ENCODE measurements around the gene SLC9A4.

The SLC9A4 gene

GRCh38 chr2:102453501-102453900 lies 19.5 kb upstream of the SLC9A4 start:
- Histone ChIP-seq H3K4me3 (ENCODE audit: low read depth, low read length) (no peak overlapping the region), H3K27me3 (replicated peaks) (no peaks in the 10 kb centered on the region)

DNA sequence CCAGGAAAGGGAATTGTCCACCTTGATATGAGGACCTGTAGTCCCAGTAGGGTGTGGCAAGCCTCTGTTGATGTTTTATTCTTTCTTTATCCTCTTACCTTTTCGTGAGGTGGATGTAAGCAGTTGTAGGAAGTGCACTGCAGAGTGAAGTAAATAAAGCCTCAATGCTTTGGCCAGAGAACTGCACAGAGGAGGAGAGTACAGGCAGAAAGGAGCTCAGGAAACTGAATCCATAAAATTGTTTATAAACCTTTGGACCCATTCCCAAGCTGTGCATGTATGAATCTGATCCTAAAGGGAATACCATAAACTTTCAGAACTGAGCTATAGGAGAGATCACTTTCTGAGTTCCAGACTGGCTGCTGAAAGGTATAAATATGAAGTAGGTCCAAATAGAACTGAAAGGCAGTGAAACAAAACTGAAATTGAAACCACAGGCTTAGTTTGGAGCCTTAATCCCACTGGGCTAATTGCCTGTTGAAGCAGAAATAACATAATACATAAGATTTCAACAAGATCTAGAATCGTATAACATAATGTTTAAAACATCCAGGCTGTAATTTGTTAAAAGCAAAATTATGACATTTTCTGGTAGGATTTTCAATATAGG lies 17.9 kb upstream of the SLC9A4 start:
- no peaks in the 10 kb centered on the region for H3K36me3 ChIP-seq (replicated peaks)
- in situ Hi-C loops (cut with HindIII; ENCODE audit: low pct_ligation_motif_present, low sequenced_read_pairs) = no loop called here
- no peak overlapping the region for H3K4me3 ChIP-seq (ENCODE audit: low read depth, low read length)
- TF ChIP-seq, protein P1, sequence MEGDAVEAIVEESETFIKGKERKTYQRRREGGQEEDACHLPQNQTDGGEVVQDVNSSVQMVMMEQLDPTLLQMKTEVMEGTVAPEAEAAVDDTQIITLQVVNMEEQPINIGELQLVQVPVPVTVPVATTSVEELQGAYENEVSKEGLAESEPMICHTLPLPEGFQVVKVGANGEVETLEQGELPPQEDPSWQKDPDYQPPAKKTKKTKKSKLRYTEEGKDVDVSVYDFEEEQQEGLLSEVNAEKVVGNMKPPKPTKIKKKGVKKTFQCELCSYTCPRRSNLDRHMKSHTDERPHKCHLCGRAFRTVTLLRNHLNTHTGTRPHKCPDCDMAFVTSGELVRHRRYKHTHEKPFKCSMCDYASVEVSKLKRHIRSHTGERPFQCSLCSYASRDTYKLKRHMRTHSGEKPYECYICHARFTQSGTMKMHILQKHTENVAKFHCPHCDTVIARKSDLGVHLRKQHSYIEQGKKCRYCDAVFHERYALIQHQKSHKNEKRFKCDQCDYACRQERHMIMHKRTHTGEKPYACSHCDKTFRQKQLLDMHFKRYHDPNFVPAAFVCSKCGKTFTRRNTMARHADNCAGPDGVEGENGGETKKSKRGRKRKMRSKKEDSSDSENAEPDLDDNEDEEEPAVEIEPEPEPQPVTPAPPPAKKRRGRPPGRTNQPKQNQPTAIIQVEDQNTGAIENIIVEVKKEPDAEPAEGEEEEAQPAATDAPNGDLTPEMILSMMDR (IDR thresholded peaks at IDR 0.05; ENCODE audit: low read depth, low read length, missing control alignments) = no peak
- no peak overlapping the region for H3K27ac ChIP-seq
- no peak for DNase-seq
- H3K27me3 ChIP-seq (replicated peaks) = no peaks in the 10 kb centered on the region

More at GRCh38 chr2:102453501-102453900, 19.5 kb upstream of the SLC9A4 start:
- TF ChIP-seq, protein P1 (IDR thresholded peaks at IDR 0.05; ENCODE audit: low read depth, low read length, missing control alignments) = no peak
- no peak overlapping the region for H3K27ac ChIP-seq
- no peak for DNase-seq
- H3K36me3 ChIP-seq (replicated peaks) = no peaks in the 10 kb centered on the region
- in situ Hi-C loops (cut with HindIII; ENCODE audit: low pct_ligation_motif_present, low sequenced_read_pairs) = no loop called here

DNA sequence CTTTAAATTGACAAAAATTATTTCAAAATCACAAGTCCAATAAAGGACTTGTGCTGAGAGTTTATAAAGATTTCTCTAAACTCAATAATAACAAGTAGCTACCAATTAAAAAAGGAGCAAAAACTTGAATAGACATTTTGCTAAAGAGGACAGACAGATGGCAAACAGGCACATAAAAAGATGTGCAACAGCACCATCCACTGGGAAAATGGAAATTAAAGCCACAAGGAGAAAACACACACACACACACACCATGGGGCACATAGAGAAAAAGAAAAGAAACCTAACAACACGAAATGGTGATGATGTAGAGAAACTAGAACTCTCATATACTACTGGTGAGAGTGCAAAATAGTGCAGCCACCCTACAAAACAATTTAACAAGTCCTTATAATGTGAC lies 12.6 kb upstream of the SLC9A4 start:
- in situ Hi-C loops (cut with HindIII; ENCODE audit: low pct_ligation_motif_present, low sequenced_read_pairs) = no loop called here
- TF ChIP-seq, protein P1 (IDR thresholded peaks at IDR 0.05; ENCODE audit: low read depth, low read length, missing control alignments) = no peak
- H3K27ac ChIP-seq = no peak overlapping the region
- H3K4me3 ChIP-seq (ENCODE audit: low read depth, low read length) = no peak overlapping the region
- peaks cover 3% of the 10 kb centered on the region for H3K27me3 ChIP-seq (replicated peaks)
- DNase-seq = no peak
- H3K36me3 ChIP-seq (replicated peaks) = no peaks in the 10 kb centered on the region

DNA sequence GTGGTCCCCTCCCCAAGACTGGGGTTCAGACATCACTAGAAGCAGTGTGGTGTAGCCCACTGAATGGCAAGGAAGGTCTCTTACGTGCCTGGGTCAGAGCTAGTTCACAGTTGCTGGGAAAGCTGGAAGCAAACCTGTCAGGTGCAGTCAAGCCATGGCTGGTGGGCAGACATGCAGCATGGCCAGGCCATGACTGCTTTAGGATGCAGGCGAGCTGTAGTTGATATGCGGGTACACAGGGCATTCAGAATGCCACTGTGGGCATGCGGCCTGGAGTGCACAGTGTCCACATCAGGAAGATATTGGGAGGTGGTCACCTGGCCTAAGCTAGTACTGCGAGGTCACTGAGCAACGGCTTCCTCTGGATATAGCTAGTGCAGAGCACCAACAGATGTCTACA lies 11.8 kb upstream of the SLC9A4 start:
- no peak overlapping the region for H3K27ac ChIP-seq
- peaks cover 3% of the 10 kb centered on the region for H3K27me3 ChIP-seq (replicated peaks)
- no peak overlapping the region for H3K4me3 ChIP-seq (ENCODE audit: low read depth, low read length)
- in situ Hi-C loops (cut with HindIII; ENCODE audit: low pct_ligation_motif_present, low sequenced_read_pairs) = no loop called here
- TF ChIP-seq, protein P1 (IDR thresholded peaks at IDR 0.05; ENCODE audit: low read depth, low read length, missing control alignments) = no peak
- no peak for DNase-seq
- H3K36me3 ChIP-seq (replicated peaks) = no peaks in the 10 kb centered on the region

- Histone ChIP-seq H3K4me3 (ENCODE audit: low read depth, low read length) (no peak overlapping the region), H3K27me3 (replicated peaks) (peaks cover 3% of the 10 kb centered on the region), H3K27ac (no peak overlapping the region), H3K36me3 (replicated peaks) (no peaks in the 10 kb centered on the region)
- TF ChIP-seq, protein P1 (IDR thresholded peaks at IDR 0.05; ENCODE audit: low read depth, low read length, missing control alignments) = no peak
- no peak for DNase-seq
- in situ Hi-C loops (cut with HindIII; ENCODE audit: low pct_ligation_motif_present, low sequenced_read_pairs) = no loop called here
Observed at GRCh38 chr2:102463160-102463559, 9.9 kb upstream of the SLC9A4 start.

DNA sequence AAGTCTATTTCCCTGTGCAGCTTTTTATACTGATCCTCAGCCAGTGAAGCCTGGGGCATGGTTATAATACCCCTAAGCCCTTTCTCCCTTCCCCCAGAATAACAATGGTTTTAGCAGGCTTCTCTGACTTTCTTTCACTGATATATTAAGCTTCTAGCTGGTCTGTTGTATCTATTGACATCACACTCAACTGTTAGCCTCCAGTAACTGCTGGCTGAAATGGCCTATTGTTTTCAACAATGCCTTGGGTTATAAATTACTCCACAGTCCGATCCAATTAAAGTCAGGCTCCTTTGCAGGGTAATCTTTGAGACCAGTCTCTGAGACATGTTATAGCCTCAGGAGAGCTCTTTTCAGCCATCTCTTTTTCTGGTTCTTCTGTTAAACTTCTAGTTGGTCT lies 2.9 kb upstream of the SLC9A4 start:
- in situ Hi-C loops (cut with HindIII; ENCODE audit: low pct_ligation_motif_present, low sequenced_read_pairs) = no loop called here
- H3K4me3 ChIP-seq (ENCODE audit: low read depth, low read length) = no peak overlapping the region
- peaks cover 3% of the 10 kb centered on the region for H3K27me3 ChIP-seq (replicated peaks)
- TF ChIP-seq, protein P1 (IDR thresholded peaks at IDR 0.05; ENCODE audit: low read depth, low read length, missing control alignments) = no peak
- no peaks in the 10 kb centered on the region for H3K36me3 ChIP-seq (replicated peaks)
- no peak overlapping the region for H3K27ac ChIP-seq
- no peak for DNase-seq
